Testis (tissue), 2 donors: ENCODE measurements around the gene SH3RF3.

Experiments used
- POLR2A ChIP-seq: fragments of 450-650 bp; IDR thresholded peaks from one replicate; pipeline ENCODE4 v1.6.1; 2017; ENCODE audit warnings: antibody characterized with exemption, mild to moderate bottlenecking, moderate library complexity
- TF ChIP-seq, protein P1 (sequence below), 3 experiments: fragments of 450-650 bp in 2 of 3; fragments of 200-600 bp in 1 of 3; sonication (generic) in 1 of 3; IDR thresholded peaks; one replicate each; pipeline ENCODE4 v1.5.1; 2016 to 2019; ENCODE audit warnings: antibody characterized with exemption in 3 of 3, mild to moderate bottlenecking in 2 of 3, moderate library complexity in 1 of 3

DNA sequence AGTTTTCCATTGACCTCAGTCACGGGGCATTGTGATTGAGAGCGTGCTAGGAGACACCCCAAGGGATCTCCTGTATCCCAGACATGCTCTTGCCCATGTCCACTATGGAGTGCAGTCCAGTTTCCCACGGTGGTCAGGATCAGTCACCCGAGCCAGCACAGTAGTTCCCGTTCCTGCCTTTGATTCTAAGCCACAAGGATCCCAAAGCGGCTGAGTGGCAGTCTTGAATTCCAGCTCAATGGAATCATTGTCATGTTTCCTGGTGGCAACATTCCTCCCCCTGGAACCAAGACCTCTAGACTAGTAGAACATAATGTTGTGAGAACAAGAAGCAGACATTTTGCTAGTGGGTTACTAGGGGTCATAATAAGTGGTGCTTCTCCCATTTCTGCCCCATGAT, 330.5 kb downstream of the SH3RF3 start:
- TF ChIP-seq, protein P1, sequence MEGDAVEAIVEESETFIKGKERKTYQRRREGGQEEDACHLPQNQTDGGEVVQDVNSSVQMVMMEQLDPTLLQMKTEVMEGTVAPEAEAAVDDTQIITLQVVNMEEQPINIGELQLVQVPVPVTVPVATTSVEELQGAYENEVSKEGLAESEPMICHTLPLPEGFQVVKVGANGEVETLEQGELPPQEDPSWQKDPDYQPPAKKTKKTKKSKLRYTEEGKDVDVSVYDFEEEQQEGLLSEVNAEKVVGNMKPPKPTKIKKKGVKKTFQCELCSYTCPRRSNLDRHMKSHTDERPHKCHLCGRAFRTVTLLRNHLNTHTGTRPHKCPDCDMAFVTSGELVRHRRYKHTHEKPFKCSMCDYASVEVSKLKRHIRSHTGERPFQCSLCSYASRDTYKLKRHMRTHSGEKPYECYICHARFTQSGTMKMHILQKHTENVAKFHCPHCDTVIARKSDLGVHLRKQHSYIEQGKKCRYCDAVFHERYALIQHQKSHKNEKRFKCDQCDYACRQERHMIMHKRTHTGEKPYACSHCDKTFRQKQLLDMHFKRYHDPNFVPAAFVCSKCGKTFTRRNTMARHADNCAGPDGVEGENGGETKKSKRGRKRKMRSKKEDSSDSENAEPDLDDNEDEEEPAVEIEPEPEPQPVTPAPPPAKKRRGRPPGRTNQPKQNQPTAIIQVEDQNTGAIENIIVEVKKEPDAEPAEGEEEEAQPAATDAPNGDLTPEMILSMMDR (IDR thresholded peaks at IDR 0.05): no peak
- no peak for TF ChIP-seq POLR2A
